HG03095 (cell line): ENCODE results near the gene ADAMTS16.
"Not testable (repeated sequence)": the region's sequence is repeated elsewhere in the genome, so short reads cannot be mapped to it uniquely, and the experiment has no call there.

Experiments used
- ATAC-seq: cut with Tn5 transposase; IDR thresholded peaks from one replicate; pipeline ENCODE4 v1.9.1; 2021; ENCODE audit warnings: moderate library complexity; ENCODE audit not compliant: unreplicated experiment

Gene ADAMTS16, protein sequence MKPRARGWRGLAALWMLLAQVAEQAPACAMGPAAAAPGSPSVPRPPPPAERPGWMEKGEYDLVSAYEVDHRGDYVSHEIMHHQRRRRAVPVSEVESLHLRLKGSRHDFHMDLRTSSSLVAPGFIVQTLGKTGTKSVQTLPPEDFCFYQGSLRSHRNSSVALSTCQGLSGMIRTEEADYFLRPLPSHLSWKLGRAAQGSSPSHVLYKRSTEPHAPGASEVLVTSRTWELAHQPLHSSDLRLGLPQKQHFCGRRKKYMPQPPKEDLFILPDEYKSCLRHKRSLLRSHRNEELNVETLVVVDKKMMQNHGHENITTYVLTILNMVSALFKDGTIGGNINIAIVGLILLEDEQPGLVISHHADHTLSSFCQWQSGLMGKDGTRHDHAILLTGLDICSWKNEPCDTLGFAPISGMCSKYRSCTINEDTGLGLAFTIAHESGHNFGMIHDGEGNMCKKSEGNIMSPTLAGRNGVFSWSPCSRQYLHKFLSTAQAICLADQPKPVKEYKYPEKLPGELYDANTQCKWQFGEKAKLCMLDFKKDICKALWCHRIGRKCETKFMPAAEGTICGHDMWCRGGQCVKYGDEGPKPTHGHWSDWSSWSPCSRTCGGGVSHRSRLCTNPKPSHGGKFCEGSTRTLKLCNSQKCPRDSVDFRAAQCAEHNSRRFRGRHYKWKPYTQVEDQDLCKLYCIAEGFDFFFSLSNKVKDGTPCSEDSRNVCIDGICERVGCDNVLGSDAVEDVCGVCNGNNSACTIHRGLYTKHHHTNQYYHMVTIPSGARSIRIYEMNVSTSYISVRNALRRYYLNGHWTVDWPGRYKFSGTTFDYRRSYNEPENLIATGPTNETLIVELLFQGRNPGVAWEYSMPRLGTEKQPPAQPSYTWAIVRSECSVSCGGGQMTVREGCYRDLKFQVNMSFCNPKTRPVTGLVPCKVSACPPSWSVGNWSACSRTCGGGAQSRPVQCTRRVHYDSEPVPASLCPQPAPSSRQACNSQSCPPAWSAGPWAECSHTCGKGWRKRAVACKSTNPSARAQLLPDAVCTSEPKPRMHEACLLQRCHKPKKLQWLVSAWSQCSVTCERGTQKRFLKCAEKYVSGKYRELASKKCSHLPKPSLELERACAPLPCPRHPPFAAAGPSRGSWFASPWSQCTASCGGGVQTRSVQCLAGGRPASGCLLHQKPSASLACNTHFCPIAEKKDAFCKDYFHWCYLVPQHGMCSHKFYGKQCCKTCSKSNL

GRCh38 chr5:5139777-5140478, at the start of gene ADAMTS16:
TSS of gene ADAMTS16 (plus strand) at chr5:5140330. CDS start at chr5:5140468, 138 bp downstream.
- no peak for ATAC-seq

DNA sequence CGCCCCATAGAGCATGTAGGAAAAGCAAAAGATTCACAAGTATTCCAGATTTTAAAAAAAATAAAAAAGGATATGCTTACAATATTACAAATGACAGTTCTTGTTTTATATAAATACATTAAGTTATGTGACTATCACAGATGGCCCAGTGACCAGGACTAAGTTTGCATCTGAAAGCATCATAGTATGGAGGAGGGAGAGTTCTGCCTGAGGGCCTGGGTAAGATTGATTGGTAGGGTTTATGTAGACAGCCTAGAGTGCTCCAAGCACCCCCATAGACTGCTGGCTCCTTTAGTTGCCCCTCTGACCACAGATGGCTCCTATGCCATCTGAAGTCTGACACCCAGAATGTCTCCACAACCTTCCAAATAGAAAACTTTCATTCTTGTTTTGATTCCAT, 48.0 kb upstream of the ADAMTS16 start:
- ATAC-seq: no peak

GRCh38 chr5:5100635-5101034, 39.5 kb upstream of the ADAMTS16 start:
- ATAC-seq: no peak

DNA sequence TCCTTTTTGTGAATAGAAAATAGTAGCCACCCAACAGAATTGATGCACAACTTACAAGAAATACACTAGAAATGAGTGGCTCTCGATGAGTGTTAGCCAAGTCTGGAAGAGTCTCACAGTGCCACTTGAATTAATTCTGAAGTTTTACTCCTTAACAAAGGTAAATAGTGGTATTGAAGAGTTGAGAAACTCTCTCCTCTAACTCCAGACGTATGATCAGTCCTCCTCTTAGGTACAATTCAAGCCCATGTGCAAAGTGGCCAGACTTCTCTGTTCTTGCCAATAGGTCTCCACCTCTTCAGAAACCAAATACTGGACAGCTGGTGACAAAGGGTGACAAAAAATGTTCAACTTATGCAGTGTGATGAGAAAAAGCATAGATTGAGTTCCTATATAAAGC, 38.5 kb upstream of the ADAMTS16 start:
- ATAC-seq: no peak

DNA sequence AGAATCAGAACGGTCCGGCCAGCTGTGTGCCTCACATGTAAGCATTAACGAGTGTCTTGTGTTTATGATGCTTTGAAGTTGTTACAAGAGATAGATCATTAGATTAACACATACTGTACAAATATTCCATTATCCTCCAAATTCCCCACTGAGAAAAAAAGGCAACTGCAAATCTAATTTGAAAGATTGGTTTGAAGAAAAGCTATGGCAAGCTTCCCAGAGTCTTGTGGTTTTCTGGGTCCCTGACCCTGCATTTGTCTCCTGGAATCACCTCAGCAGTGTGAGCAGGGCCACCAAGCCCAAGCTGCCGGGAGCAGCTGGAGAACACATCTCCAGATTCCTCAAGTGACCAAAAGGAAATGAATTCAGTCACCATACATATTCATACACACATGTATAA, 36.9 kb upstream of the ADAMTS16 start:
- no peak for ATAC-seq

- ATAC-seq: no peak
Observed at GRCh38 chr5:5104550-5104949, 35.6 kb upstream of the ADAMTS16 start.

DNA sequence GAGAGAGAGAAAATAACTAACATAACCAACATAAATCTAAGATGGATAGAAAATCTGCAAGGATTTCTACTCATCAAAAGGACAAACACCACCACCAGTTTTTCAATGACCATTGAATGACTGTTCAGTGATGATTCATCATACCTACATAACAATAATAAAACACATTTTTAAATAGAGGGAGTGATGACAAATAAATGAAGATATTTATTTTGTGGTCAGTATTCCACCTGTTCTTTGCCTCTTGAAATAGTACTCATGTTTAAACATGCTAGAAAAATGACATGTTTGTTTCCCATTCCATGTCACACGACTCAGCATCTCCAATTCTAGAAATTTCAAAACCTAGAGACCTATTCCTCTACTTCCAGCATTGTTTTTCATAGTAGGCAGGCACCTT, 34.6 kb upstream of the ADAMTS16 start:
- no peak for ATAC-seq

DNA sequence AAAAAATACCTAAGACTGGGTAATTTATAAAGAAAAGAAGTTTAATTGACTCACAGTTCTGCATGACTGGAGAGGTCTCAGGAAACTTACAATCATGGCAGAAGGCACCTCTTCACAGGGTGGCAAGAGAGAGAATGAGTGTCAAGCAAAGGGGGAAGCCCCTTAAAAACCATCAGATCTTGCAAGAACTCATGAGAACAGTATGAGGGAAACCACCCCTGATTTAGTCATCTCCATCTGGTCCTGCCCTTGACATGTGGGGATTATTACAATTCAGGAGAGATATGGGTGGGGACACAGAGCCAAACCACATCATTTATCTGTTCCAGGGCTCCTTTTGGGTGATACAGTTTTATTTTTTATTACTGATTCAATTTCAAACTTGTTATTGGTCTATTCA, 23.2 kb upstream of the ADAMTS16 start:
- ATAC-seq: peak; percentile 69

DNA sequence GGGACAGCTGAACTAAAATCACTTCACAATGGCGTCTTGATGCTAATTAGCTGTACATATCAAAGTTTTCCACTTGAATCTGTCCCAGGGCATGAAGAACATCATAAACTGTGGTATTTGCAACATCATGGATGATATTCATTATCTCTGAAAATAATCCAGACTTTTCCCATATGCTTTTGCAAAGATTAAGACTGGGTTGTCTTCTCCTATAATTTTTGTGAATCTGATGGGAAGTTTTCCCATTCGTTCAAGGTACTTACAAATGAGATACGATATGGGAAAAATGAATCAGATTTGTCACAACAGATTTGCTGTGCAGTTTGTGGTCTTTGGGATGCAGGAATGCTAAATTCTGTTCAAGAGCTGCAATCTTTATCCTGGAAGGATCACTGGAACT, 17.4 kb upstream of the ADAMTS16 start:
- no peak for ATAC-seq

GRCh38 chr5:5124231-5124630, 15.9 kb upstream of the ADAMTS16 start:
- no peak for ATAC-seq

DNA sequence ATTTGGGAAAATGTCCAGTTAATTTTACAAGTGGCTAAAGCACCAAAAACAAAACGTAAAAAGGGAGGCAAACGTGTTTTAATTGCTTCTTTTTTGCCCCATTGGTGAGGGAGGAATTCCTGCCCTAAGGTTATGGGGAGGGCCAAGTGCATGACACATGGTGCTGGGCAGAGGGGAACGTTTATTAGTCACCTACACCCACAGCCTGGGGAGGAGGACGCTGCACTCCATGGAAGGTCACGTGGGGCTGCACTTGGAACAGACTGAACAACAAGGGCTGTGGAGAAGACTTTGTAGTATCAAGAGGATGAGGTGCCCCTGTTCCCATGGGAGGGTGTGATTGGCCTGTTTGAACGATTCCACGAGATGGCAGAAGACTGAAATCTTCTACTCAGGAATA, 13.7 kb upstream of the ADAMTS16 start:
- ATAC-seq: no peak

DNA sequence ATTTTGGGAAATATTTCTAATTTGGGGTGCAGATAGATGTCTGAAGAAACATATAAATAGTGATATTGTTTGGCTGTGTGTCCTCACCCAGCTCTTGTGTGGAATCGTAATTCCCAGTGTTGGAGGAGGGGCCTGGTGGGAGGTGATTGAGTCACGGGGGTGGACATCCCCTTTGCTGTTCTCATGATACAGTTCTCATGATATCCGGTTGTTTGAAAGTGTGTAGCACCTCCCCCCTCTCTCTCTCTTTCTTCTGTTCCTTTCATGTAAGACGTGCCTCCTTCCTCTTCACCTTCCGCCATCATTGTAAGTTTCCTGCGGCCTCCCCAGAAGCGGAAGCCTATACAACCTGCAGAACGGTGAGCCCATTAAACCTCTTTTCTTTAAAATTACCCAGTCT, 11.4 kb upstream of the ADAMTS16 start:
- ATAC-seq: no peak

- ATAC-seq: no peak
Observed at GRCh38 chr5:5132234-5132633, 7.9 kb upstream of the ADAMTS16 start.

DNA sequence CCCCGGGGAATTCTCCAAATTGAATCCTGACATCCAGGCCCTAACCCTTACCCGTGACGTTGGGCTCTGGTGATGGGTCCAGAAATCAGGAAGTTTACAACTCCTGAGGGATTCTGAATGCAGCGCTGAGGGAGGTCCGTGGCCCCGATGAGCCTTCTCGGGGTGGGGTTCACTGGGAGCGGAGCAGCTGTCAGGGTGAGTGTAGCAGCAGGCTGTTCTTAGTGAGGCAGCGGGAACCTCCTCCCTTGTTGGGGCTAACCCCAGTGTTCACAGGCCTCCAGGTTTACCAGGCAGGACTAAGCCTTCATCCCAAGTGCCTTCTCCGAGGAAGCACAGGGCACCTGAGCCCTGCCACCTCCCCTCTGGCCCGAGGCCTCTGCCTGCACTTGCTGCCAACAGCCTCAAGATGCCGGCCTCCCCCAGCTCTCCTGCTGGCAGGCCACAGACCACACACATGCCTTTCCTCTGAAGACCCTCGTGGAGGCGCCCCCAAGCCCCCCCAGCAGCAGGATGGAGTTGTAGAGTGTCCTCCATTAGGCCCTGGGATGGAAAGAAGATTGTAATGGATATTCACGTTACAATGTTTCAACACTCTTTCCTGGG, 7.3 kb upstream of the ADAMTS16 start:
- no peak for ATAC-seq

- ATAC-seq: no peak
Observed at GRCh38 chr5:5134107-5134506, 6.0 kb upstream of the ADAMTS16 start.

- no peak for ATAC-seq
Observed at GRCh38 chr5:5135957-5136676, 4.0 kb upstream of the ADAMTS16 start.

- ATAC-seq: not testable (repeated sequence)
Observed at GRCh38 chr5:5137851-5138250, 2.3 kb upstream of the ADAMTS16 start.

- no peak for ATAC-seq
Observed at GRCh38 chr5:5139336-5139776, 774 bp upstream of the ADAMTS16 start.

- no peak for ATAC-seq
Observed at GRCh38 chr5:5140479-5141338, 579 bp downstream of the ADAMTS16 start.
